ENCODE results near the gene EFHC1. TPM values are rescaled to one million over a fixed set of nuclear protein-coding genes. Genes with fewer than 3 reads are reported as not detected.

The EFHC1 gene
- total and polyA plus RNA-seq, 4 donors, result 3.3 to 11.3 (median 6.9) TPM

DNA sequence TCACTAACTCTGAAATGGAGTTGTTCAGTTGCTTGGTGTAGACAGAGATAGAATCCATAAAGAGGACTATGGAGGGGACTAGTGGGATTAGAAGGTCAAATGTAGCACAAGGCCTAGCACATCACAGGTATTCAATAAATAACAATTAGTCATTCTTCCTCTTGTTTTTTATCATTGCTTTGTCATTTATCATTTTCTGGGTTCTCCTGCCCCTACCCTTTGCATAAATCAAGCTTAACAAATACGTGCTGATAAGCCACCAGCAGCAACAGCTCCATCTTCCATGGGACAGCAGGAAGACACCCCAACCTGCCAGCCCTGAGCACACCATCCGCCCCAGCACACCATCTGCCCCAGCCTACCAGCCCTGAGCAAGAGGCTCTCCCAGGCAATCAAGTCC lies 133.6 kb downstream of the EFHC1 start:
- TF ChIP-seq FOXA2 (IDR thresholded peaks at IDR 0.05) (no peak), EGR1 (IDR thresholded peaks at IDR 0.05; ENCODE audit: low read depth in 2 of 2) (no peak), HNF4G (IDR thresholded peaks at IDR 0.05) (no peak), TAF1 (conservative IDR thresholded peaks at IDR 0.05) (no peak), ATF3 (IDR thresholded peaks at IDR 0.05) (no peak), YY1 (IDR thresholded peaks at IDR 0.05) (no peak), JUND (IDR thresholded peaks at IDR 0.05) (no peak), MAX (IDR thresholded peaks at IDR 0.05) (no peak), RAD21 (IDR thresholded peaks at IDR 0.05) (no peak), FOXA1 (IDR thresholded peaks at IDR 0.05) (no peak), NR2F2 (IDR thresholded peaks at IDR 0.05) (no peak)
- TF ChIP-seq, protein P1, sequence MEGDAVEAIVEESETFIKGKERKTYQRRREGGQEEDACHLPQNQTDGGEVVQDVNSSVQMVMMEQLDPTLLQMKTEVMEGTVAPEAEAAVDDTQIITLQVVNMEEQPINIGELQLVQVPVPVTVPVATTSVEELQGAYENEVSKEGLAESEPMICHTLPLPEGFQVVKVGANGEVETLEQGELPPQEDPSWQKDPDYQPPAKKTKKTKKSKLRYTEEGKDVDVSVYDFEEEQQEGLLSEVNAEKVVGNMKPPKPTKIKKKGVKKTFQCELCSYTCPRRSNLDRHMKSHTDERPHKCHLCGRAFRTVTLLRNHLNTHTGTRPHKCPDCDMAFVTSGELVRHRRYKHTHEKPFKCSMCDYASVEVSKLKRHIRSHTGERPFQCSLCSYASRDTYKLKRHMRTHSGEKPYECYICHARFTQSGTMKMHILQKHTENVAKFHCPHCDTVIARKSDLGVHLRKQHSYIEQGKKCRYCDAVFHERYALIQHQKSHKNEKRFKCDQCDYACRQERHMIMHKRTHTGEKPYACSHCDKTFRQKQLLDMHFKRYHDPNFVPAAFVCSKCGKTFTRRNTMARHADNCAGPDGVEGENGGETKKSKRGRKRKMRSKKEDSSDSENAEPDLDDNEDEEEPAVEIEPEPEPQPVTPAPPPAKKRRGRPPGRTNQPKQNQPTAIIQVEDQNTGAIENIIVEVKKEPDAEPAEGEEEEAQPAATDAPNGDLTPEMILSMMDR (IDR thresholded peaks at IDR 0.05; ENCODE audit: low read depth, low read length, missing input control), result no peak
- Histone ChIP-seq H3K9ac (ENCODE audit: low read depth in 1 of 2, low read length in 2 of 2) (no peak overlapping the region), H3K27me3 (ENCODE audit: control insufficient read depth in 4 of 4, insufficient read depth in 4 of 4, low read length in 3 of 4) (no peaks in the 10 kb centered on the region), H3K4me3 (ENCODE audit: low read depth in 1 of 3, low read length in 3 of 3) (no peak overlapping the region), H3K27ac (ENCODE audit: low read depth in 1 of 2, low read length in 2 of 2) (no peak overlapping the region), H3K36me3 (ENCODE audit: control insufficient read depth in 4 of 4, insufficient read depth in 3 of 4, low read depth in 1 of 4, low read length in 3 of 4) (no peaks in the 10 kb centered on the region), H3K4me1 (ENCODE audit: control insufficient read depth in 4 of 4, insufficient read depth in 4 of 4, low read length in 3 of 4) (peaks cover 18 to 38% (median 25%) of the 10 kb centered on the region in 4 donors), H3K9me3 (ENCODE audit: control insufficient read depth in 4 of 4, low read length in 3 of 4) (no peaks in the 10 kb centered on the region)
- DNase-seq (ENCODE audit: low spot score), result no peak
- WGBS, result 91% methylated on average over 2 of the region's 2 CpGs

DNA sequence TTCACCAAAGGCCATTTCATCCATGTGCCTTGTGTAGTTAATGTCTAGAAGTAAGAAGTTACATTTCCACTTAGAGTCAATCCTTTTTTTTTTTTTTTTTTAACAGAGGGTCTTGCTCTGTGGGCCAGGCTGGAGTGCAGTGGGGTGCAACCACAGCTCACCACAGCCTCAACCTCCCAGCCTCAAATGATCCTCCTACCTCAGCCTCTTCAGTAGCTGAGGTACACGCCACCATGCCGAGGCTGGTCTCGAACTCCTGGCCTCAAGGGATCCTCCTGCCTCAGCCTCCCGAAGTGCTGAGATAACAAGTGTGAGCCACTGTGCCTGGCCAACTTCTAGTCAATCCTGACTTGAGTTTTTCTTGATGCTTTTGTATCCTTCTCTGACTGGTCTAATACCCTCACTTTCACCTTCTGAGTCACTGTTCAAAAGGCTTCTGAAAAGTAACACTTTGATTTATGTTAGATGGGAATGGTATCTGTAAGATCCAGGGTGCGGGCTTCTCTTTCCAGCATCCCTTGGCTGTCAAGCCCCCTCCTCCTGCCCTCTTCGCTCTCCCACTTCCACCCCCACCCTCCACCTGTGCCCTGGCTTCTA lies 134.6 kb downstream of the EFHC1 start:
- Histone ChIP-seq H3K27ac (ENCODE audit: low read depth in 1 of 2, low read length in 2 of 2) (no peak overlapping the region), H3K9ac (ENCODE audit: low read depth in 1 of 2, low read length in 2 of 2) (no peak overlapping the region), H3K27me3 (ENCODE audit: control insufficient read depth in 4 of 4, insufficient read depth in 4 of 4, low read length in 3 of 4) (no peaks in the 10 kb centered on the region), H3K4me3 (ENCODE audit: low read depth in 1 of 3, low read length in 3 of 3) (no peak overlapping the region), H3K4me1 (ENCODE audit: control insufficient read depth in 4 of 4, insufficient read depth in 4 of 4, low read length in 3 of 4) (peaks cover 16 to 35% (median 22%) of the 10 kb centered on the region in 4 donors), H3K9me3 (ENCODE audit: control insufficient read depth in 4 of 4, low read length in 3 of 4) (no peaks in the 10 kb centered on the region), H3K36me3 (ENCODE audit: control insufficient read depth in 4 of 4, insufficient read depth in 3 of 4, low read depth in 1 of 4, low read length in 3 of 4) (no peaks in the 10 kb centered on the region)
- DNase-seq (ENCODE audit: low spot score), result no peak
- TF ChIP-seq EGR1 (IDR thresholded peaks at IDR 0.05; ENCODE audit: low read depth in 2 of 2), result no peak
- TF ChIP-seq JUND (IDR thresholded peaks at IDR 0.05), result no peak
- TF ChIP-seq RXRA (IDR thresholded peaks at IDR 0.05), result no peak
- no peak for TF ChIP-seq SP1 (IDR thresholded peaks at IDR 0.05)
- no peak for TF ChIP-seq HNF4G (IDR thresholded peaks at IDR 0.05)
- TF ChIP-seq YY1 (IDR thresholded peaks at IDR 0.05), result no peak
- no peak for TF ChIP-seq MAX (IDR thresholded peaks at IDR 0.05)
- no peak for TF ChIP-seq RAD21 (IDR thresholded peaks at IDR 0.05)
- TF ChIP-seq FOXA1 (IDR thresholded peaks at IDR 0.05), result no peak
- no peak for TF ChIP-seq REST (IDR thresholded peaks at IDR 0.05)
- TF ChIP-seq ZBTB33 (IDR thresholded peaks at IDR 0.05), result no peak
- no peak for TF ChIP-seq FOXA2 (IDR thresholded peaks at IDR 0.05)
- no peak for TF ChIP-seq ATF3 (IDR thresholded peaks at IDR 0.05)
- TF ChIP-seq GABPA (IDR thresholded peaks at IDR 0.05 in 1 of 2, conservative IDR thresholded peaks at IDR 0.05 in 1 of 2), result no peak
- no peak for TF ChIP-seq NR2F2 (IDR thresholded peaks at IDR 0.05)
- no peak for TF ChIP-seq HNF4A (conservative IDR thresholded peaks at IDR 0.05)
- 97% methylated on average over 6 of the region's 6 CpGs for WGBS
